Aorta (tissue), 5 donors: ENCODE data around the gene LPIN2. TPM values are rescaled to one million over a fixed set of nuclear protein-coding genes. Genes with fewer than 3 reads are reported as not detected.

Experiments
- ATAC-seq: fragments of 200-7000 bp; cut with Tn5 transposase; one replicate; pipeline ENCODE4 v1.9.1; 2022; ENCODE audit warnings: moderate library complexity; ENCODE audit not compliant: low FRiP score
- DNase-seq, 2 donors: peaks; one replicate each; pipeline ENCODE4 v3.0.0-alpha.2; 2020
- H3K27ac ChIP-seq, 2 donors: one replicate each; pipeline ENCODE4 v1.5.1; 2013; ENCODE audit warnings: low read length in 2 of 2, mild to moderate bottlenecking in 2 of 2, moderate library complexity in 2 of 2, control low read depth in 1 of 2, inconsistent platforms in 1 of 2, low read depth in 1 of 2
- H3K27me3 ChIP-seq, 2 donors: one replicate each; pipeline ENCODE4 v1.6.1; 2013; ENCODE audit warnings: control low read depth in 1 of 2, low read length in 1 of 2, mild to moderate bottlenecking in 1 of 2, moderate library complexity in 1 of 2; ENCODE audit not compliant: insufficient read depth in 2 of 2, control insufficient read depth in 1 of 2
- H3K36me3 ChIP-seq, 2 donors: one replicate each; pipeline ENCODE4 v1.6.1; 2013; ENCODE audit warnings: control low read depth in 1 of 2, low read length in 1 of 2, mild to moderate bottlenecking in 1 of 2; ENCODE audit not compliant: insufficient read depth in 2 of 2, control insufficient read depth in 1 of 2
- H3K4me1 ChIP-seq, 2 donors: one replicate each; pipeline ENCODE4 v1.6.1; 2013; ENCODE audit warnings: low read length in 2 of 2, control low read depth in 1 of 2, mild to moderate bottlenecking in 1 of 2, moderate library complexity in 1 of 2; ENCODE audit not compliant: insufficient read depth in 2 of 2, control insufficient read depth in 1 of 2
- H3K4me3 ChIP-seq, 2 donors: one replicate each; pipeline ENCODE4 v1.5.1; 2013; ENCODE audit warnings: low read length in 2 of 2, control low read depth in 1 of 2, mild to moderate bottlenecking in 1 of 2
- H3K9me3 ChIP-seq: one replicate; pipeline ENCODE4 v1.6.1; 2013; ENCODE audit warnings: mild to moderate bottlenecking, low read length; ENCODE audit not compliant: control insufficient read depth
- WGBS, 2 donors: extraction: QIAGEN DNeasy Blood & Tissue Kit; methylation state at CpG; one replicate each; pipeline ENCODE4 v1.1.7; 2013; 5-methylcytosine and 5-hydroxymethylcytosine counted together
- intact Hi-C, 2 donors: fragments of 100-400 bp; cut with DNase I; formaldehyde crosslinking; loops; one replicate each; pipeline versions ENCODE4 v1.14.2 to v1.15.0; 2022
- polyA plus RNA-seq, 2 donors: library from polyadenylated mRNA; stranded (reverse); fragments of 200-250 nt; gene quantifications; one replicate each; pipeline ENCODE4 v1.2.3, GENCODE V29; 2013
- total RNA-seq, 2 donors: library from RNA; stranded (reverse); fragmentation: NEBNext Ultra II Directional; extraction: Animal tissue kit (Norgen Biotek cat#: 25700); gene quantifications; one replicate each; pipeline ENCODE4 v1.2.1, GENCODE V29; 2021
- donor health status: healthy with polysubstance abuse.
- donor health status: Bipolar disorder and iron deficiency.
- donor health status: DM: no; HTN: no; CAD: no.
- donor health status: DM: no; HTN: no; CAD: no.
- donor health status: DM: yes; HTN: yes; CAD: no.

Gene LPIN2
- total and polyA plus RNA-seq, 4 donors: 9.1 to 42.4 (median 25.7) TPM

DNA sequence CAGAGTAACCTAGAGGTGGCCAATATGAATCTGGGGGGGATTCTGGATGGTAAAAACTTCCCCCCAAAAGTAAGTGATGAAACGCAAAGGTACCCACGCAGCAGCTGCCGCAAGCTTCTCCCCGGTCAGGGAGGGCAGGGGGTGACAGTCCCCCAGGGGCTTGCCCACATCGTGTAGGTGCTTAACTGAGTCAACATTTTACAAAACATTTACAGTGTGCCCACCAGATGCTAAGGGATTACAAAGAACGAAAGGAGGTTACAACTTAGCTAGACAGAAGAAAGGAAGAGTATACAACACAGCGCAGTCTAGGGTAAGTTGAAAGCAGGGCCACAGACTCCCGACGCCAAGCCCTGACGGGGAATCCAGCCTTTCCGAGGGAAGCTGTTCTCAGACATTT, 45.6 kb downstream of the LPIN2 start:
- 90 to 93% methylated on average over 11 of the region's 11 CpGs for WGBS, 2 donors
- Histone ChIP-seq H3K4me1 (peaks cover 0 to 3% of the 10 kb centered on the region in 2 donors), H3K4me3 (no peak overlapping the region), H3K36me3 (no peaks in the 10 kb centered on the region), H3K9me3 (no peaks in the 10 kb centered on the region), H3K27me3 (no peaks in the 10 kb centered on the region), H3K27ac (no peak overlapping the region)
- ATAC-seq (no peak), DNase-seq (no peak)
- intact Hi-C loops: no loop called here

DNA sequence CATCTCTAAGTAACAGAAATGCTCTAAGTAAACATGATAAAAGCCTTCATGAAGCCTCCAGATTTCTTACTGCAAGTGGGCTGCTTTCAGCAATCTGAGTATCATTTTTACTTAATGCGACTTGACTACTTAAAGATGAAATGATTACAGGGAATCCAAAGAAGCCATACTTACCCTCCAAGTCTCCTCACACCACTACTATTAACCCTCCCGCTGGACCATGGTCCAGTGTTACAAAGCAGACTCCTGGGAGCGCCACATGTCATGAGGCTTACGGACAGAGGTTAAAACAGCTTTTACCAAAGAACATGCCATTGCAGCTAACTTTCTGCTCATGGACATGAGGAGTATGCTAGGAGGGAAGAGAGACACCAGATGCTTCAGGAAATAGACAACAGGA, 46.4 kb downstream of the LPIN2 start:
- H3K27ac ChIP-seq: no peak overlapping the region
- H3K4me1 ChIP-seq: peaks cover 5 to 7% of the 10 kb centered on the region in 2 donors
- H3K9me3 ChIP-seq: no peaks in the 10 kb centered on the region
- DNase-seq (no peak), ATAC-seq (no peak)
- no peak overlapping the region for H3K4me3 ChIP-seq
- no peaks in the 10 kb centered on the region for H3K27me3 ChIP-seq
- no peaks in the 10 kb centered on the region for H3K36me3 ChIP-seq
- intact Hi-C loops: no loop called here
- WGBS, 2 donors: 98 to 99% methylated on average over 4 of the region's 4 CpGs

DNA sequence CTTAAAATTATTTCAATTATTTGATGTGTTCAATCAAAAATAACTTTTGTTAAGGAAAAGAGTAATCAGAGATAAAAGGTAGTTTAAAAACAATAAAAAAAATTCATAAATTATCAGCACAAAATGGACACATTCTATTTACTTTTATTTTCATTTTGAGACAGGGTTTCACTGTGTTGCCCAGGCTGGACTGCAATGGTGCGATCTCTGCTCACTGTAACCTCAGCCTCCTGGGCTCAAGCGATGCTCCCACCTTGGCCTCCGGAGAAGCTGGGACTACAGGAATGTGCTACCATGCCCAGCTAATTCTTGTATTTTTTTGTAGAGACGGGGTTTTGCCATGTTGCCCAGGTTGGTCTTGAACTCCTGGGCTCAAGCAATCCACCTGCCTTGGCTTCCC, 47.1 kb downstream of the LPIN2 start:
- 97 to 98% methylated on average over 4 of the region's 4 CpGs for WGBS, 2 donors
- no peak overlapping the region for H3K4me3 ChIP-seq
- no peak for DNase-seq
- H3K36me3 ChIP-seq: no peaks in the 10 kb centered on the region
- ATAC-seq: no peak
- H3K27me3 ChIP-seq: no peaks in the 10 kb centered on the region
- no peaks in the 10 kb centered on the region for H3K9me3 ChIP-seq
- H3K4me1 ChIP-seq: peaks cover 7% of the 10 kb centered on the region in 2 donors
- intact Hi-C loops: no loop called here
- H3K27ac ChIP-seq: no peak overlapping the region

DNA sequence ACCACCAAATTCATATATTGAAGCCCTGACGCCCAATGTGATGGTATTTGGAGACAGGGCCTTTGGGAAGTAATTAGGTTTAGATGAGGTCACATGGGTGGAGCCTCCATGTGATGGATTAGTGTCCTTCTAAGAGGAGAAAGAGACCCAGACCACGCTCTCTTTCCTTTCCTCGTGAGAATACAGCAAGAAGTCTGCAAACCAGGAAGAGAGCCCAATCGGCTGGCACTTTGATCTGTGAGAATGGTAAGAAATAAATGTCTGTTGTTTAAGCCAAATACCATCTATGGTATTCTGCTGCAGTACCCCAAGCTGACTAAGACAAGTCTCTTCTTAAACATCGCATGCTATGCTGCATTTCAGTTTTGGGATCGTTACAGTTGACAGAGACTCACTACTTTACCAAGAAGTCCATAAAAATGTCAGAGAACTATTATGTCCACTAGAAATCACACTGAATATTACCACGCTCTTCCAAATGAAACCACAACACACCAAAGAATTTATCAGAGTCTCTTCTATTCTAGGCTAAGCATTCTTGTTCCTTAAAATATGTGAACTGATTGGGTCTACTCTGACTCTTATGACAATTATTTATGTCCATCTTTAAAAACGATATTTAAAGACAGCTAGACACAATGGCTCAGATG, 48.5 kb downstream of the LPIN2 start:
- H3K27ac ChIP-seq: no peak overlapping the region
- H3K9me3 ChIP-seq: no peaks in the 10 kb centered on the region
- intact Hi-C loops: no loop called here
- no peak for DNase-seq
- 89 to 92% methylated on average over 8 of the region's 8 CpGs for WGBS, 2 donors
- no peak for ATAC-seq
- no peak overlapping the region for H3K4me3 ChIP-seq
- H3K36me3 ChIP-seq: no peaks in the 10 kb centered on the region
- H3K27me3 ChIP-seq: no peaks in the 10 kb centered on the region
- H3K4me1 ChIP-seq: peaks cover 7% of the 10 kb centered on the region in 2 donors

Other genes with a start within 250 kb of the LPIN2 start
- 10 to 100 TPM; 23.0 to 34.5 TPM for gene EMILIN2, start 166.1 kb downstream of the LPIN2 start, total RNA-seq
- 1 to 10 TPM; 1.1 to 4.6 TPM for gene EMILIN2, start 166.1 kb downstream of the LPIN2 start, polyA plus RNA-seq
- 10 to 100 TPM; 26.3 to 63.8 TPM for gene MYOM1, start 206.8 kb upstream of the LPIN2 start, total RNA-seq
- gene MYOM1, start 206.8 kb upstream of the LPIN2 start, polyA plus RNA-seq: 10 to 100 TPM; 15.8 to 26.4 TPM
- gene MYL12A, start 234.7 kb upstream of the LPIN2 start, total RNA-seq: 100 to 1,000 TPM; 414 to 848 TPM
- 100 to 1,000 TPM; 563 to 759 TPM for gene MYL12A, start 234.7 kb upstream of the LPIN2 start, polyA plus RNA-seq
- 100 to 1,000 TPM; 259 to 324 TPM for gene MYL12B, start 249.0 kb upstream of the LPIN2 start, total RNA-seq
- gene MYL12B, start 249.0 kb upstream of the LPIN2 start, polyA plus RNA-seq: 100 to 1,000 TPM; 434 to 661 TPM